Caco-2 (cell line): ENCODE measurements around the gene C16orf82. TPM values are rescaled to one million over a fixed set of nuclear protein-coding genes. Genes with fewer than 3 reads are reported as not detected.

ENCODE experiments used
- BruUV-seq: library from RNA; stranded (reverse); fragments of 400-500 nt; replicated peaks from 2 replicates; lab custom pipeline; 2021; lab: Mats Ljungman, UMichigan
- CTCF ChIA-PET: fragments of 300-600 bp; sonication (Branson Sonifier 250); formaldehyde crosslinking; loops from one replicate; lab custom pipeline; 2022; ENCODE audit warnings: antibody characterized with exemption; lab: Charles Lee
- POLR2A ChIA-PET: fragments of 300-600 bp; sonication (Branson Sonifier 250); formaldehyde crosslinking; loops from one replicate; lab custom pipeline; 2022; ENCODE audit warnings: antibody characterized with exemption; lab: Charles Lee
- DNase-seq, 2 experiments: peaks; one replicate each; pipeline versions ENCODE4 v3.0.0 to v3.0.0-alpha.2; 2020 to 2022
- H3K27me3 ChIP-seq: replicated peaks from 2 replicates; pipeline ENCODE4 v1.6.0; 2011; ENCODE audit warnings: low read length; ENCODE audit not compliant: control insufficient read depth, insufficient read depth
- H3K36me3 ChIP-seq: 2 replicates; pipeline ENCODE4 v1.5.1; 2011; ENCODE audit warnings: low read length; ENCODE audit not compliant: control insufficient read depth, insufficient read depth
- H3K4me1 ChIP-seq: fragments of 250-450 bp; sonication (Bioruptor Pico); 2 replicates; pipeline ENCODE4 v1.5.1; 2020; ENCODE audit warnings: mild to moderate bottlenecking
- H3K4me3 ChIP-seq: 2 replicates; pipeline ENCODE4 v1.5.1; 2011; ENCODE audit warnings: low read depth, mild to moderate bottlenecking, control low read depth, low read length
- H3K9me3 ChIP-seq: fragments of 250-450 bp; sonication (Bioruptor Pico); 2 replicates; pipeline ENCODE4 v1.5.1; 2020; ENCODE audit warnings: mild to moderate bottlenecking, moderate library complexity
- H3K27ac Mint-ChIP-seq: one replicate; pipeline ENCODE4 v1.8.0; 2022; ENCODE audit warnings: mixed read lengths; ENCODE audit not compliant: unreplicated experiment
- H3K27me3 Mint-ChIP-seq: one replicate; pipeline ENCODE4 v1.8.0; 2022; ENCODE audit warnings: mixed read lengths; ENCODE audit not compliant: insufficient read depth, unreplicated experiment
- H3K36me3 Mint-ChIP-seq: one replicate; pipeline ENCODE4 v1.8.0; 2022; ENCODE audit warnings: mild to moderate bottlenecking, mixed read lengths; ENCODE audit not compliant: insufficient read depth, unreplicated experiment
- H3K4me1 Mint-ChIP-seq: one replicate; pipeline ENCODE4 v1.8.0; 2022; ENCODE audit warnings: low read depth, mixed read lengths; ENCODE audit not compliant: unreplicated experiment
- H3K4me3 Mint-ChIP-seq: one replicate; pipeline ENCODE4 v1.8.0; 2022; ENCODE audit warnings: mild to moderate bottlenecking, moderate library complexity, mixed read lengths; ENCODE audit not compliant: unreplicated experiment
- H3K9me3 Mint-ChIP-seq: one replicate; pipeline ENCODE4 v1.8.0; 2022; ENCODE audit warnings: mixed read lengths; ENCODE audit not compliant: unreplicated experiment
- CTCF ChIP-seq, 2 experiments: fragments of 200-600 bp in 1 of 2; IDR thresholded peaks; 1 replicate in 1 of 2; 2 replicates in 1 of 2; pipeline versions ENCODE4 v1.5.1 to v1.8.0; 2011 to 2022; ENCODE audit warnings: antibody characterized with exemption in 1 of 2, control low read depth in 1 of 2, inconsistent platforms in 1 of 2, low read depth in 1 of 2, low read length in 1 of 2, mild to moderate bottlenecking in 1 of 2, moderate library complexity in 1 of 2; ENCODE audit not compliant: insufficient read depth in 1 of 2, severe bottlenecking in 1 of 2, unreplicated experiment in 1 of 2
- intact Hi-C: fragments of 100-400 bp; cut with micrococcal nuclease; formaldehyde crosslinking; loops from one replicate; pipeline ENCODE4 v1.10.0; 2022; ENCODE audit not compliant: unreplicated experiment
- total RNA-seq: library from RNA; stranded (reverse); gene quantifications from 2 replicates; pipeline ENCODE4 v1.2.3, GENCODE V29; 2022

Gene C16orf82
- total RNA-seq, 1 experiment from 2014 or later: not detected

GRCh38 chr16:27088216-27088615, 21.5 kb downstream of the C16orf82 start:
- no peak for DNase-seq
- no peak overlapping the region for H3K4me3 ChIP-seq
- no peaks in the 10 kb centered on the region for H3K36me3 ChIP-seq
- H3K9me3 ChIP-seq: no peaks in the 10 kb centered on the region
- peaks cover 11% of the 10 kb centered on the region for H3K27me3 Mint-ChIP-seq
- intact Hi-C loops: no loop called here
- H3K4me3 Mint-ChIP-seq: no peak overlapping the region
- H3K4me1 Mint-ChIP-seq: no peaks in the 10 kb centered on the region
- no peaks in the 10 kb centered on the region for H3K36me3 Mint-ChIP-seq
- no peaks in the 10 kb centered on the region for H3K4me1 ChIP-seq
- CTCF ChIA-PET: no interaction called here
- POLR2A ChIA-PET: no interaction called here
- no TSS peak for BruUV-seq
- no peak overlapping the region for H3K27ac Mint-ChIP-seq
- no peak for TF ChIP-seq CTCF (IDR thresholded peaks at IDR 0.05; ENCODE audit: insufficient read depth in 1 of 2, low read depth in 1 of 2, low read length in 1 of 2, severe bottlenecking in 1 of 2, unreplicated experiment in 1 of 2)
- H3K27me3 ChIP-seq: no peaks in the 10 kb centered on the region
- H3K9me3 Mint-ChIP-seq: no peaks in the 10 kb centered on the region

- Mint-ChIP-seq H3K9me3 (no peaks in the 10 kb centered on the region), H3K27me3 (peaks cover 13% of the 10 kb centered on the region)
These were observed 29.6 kb downstream of the C16orf82 start for GRCh38 chr16:27096375-27096774.

GRCh38 chr16:27097800-27098230, 31.1 kb downstream of the C16orf82 start:
- no peaks in the 10 kb centered on the region for H3K9me3 Mint-ChIP-seq
- Histone ChIP-seq H3K4me3 (no peak overlapping the region), H3K36me3 (no peaks in the 10 kb centered on the region), H3K9me3 (no peaks in the 10 kb centered on the region), H3K27me3 (no peaks in the 10 kb centered on the region; the same call in 1 of the 2 replicates), H3K4me1 (no peaks in the 10 kb centered on the region)
- DNase-seq: no peak
- POLR2A ChIA-PET: no interaction called here
- no peak for TF ChIP-seq CTCF (IDR thresholded peaks at IDR 0.05; ENCODE audit: insufficient read depth in 1 of 2, low read depth in 1 of 2, low read length in 1 of 2, severe bottlenecking in 1 of 2, unreplicated experiment in 1 of 2)
- no peak overlapping the region for H3K27ac Mint-ChIP-seq
- CTCF ChIA-PET: no interaction called here
- no peaks in the 10 kb centered on the region for H3K4me1 Mint-ChIP-seq
- H3K4me3 Mint-ChIP-seq: no peak overlapping the region
- H3K27me3 Mint-ChIP-seq: peaks cover 8% of the 10 kb centered on the region
- H3K36me3 Mint-ChIP-seq: no peaks in the 10 kb centered on the region
- intact Hi-C loops: no loop called here
- no TSS peak for BruUV-seq

More at GRCh38 chr16:27096375-27096774, 29.6 kb downstream of the C16orf82 start:
- H3K36me3 Mint-ChIP-seq: no peaks in the 10 kb centered on the region
- H3K27ac Mint-ChIP-seq: no peak overlapping the region
- H3K4me3 Mint-ChIP-seq: no peak overlapping the region
- no peaks in the 10 kb centered on the region for H3K36me3 ChIP-seq
- ChIA-PET POLR2A (no interaction called here), CTCF (no interaction called here)
- no peaks in the 10 kb centered on the region for H3K9me3 ChIP-seq
- H3K4me1 Mint-ChIP-seq: no peaks in the 10 kb centered on the region
- no peaks in the 10 kb centered on the region; the same call in 1 of the 2 replicates for H3K27me3 ChIP-seq
- no peak overlapping the region for H3K4me3 ChIP-seq
- BruUV-seq: no TSS peak
- H3K4me1 ChIP-seq: no peaks in the 10 kb centered on the region
- no peak for TF ChIP-seq CTCF (IDR thresholded peaks at IDR 0.05; ENCODE audit: insufficient read depth in 1 of 2, low read depth in 1 of 2, low read length in 1 of 2, severe bottlenecking in 1 of 2, unreplicated experiment in 1 of 2)
- DNase-seq: no peak
- intact Hi-C loops: no loop called here
